ENCODE data around the gene CD40LG. TPM values are rescaled to one million over a fixed set of nuclear protein-coding genes. Genes with fewer than 3 reads are reported as not detected.
A peak's percentile ranks its signal among the peaks of the same experiment; 100 is the strongest.

Gene CD40LG
- total and polyA plus RNA-seq, 12 donors: 0.07 to 0.78 (median 0.25) TPM; not detected in 6

GRCh38 chrX:136694431-136695087 is 46.6 kb downstream of the CD40LG start:
- no peak overlapping the region for H3K4me3 ChIP-seq
- no peaks in the 10 kb centered on the region for H3K36me3 ChIP-seq (replicated peaks in 1 of 2)
- peaks cover 0 to 3% (median 0%) of the 10 kb centered on the region in 3 donors for H3K9me3 ChIP-seq (replicated peaks in 1 of 3)
- no peak for DNase-seq
- peak; percentile 39 to 68 (median 54) for TF ChIP-seq CTCF (IDR thresholded peaks at IDR 0.05)
- no peak for TF ChIP-seq POLR2A (IDR thresholded peaks at IDR 0.05)
- no peaks in the 10 kb centered on the region for H3K4me1 ChIP-seq (replicated peaks in 1 of 2)
- no peaks in the 10 kb centered on the region for H3K27me3 ChIP-seq
- intact Hi-C loops (cut with DNase I): no loop called here
- WGBS, 4 donors: 39 to 60% (median 48%) methylated on average over 8 of the region's 8 CpGs
- peak overlapping the region in 1 of 5 donors; percentile 6 for H3K27ac ChIP-seq

GRCh38 chrX:136697156-136697555 is 49.2 kb downstream of the CD40LG start:
- no peak for DNase-seq
- no peak overlapping the region for H3K4me3 ChIP-seq
- no peak overlapping the region for H3K27ac ChIP-seq
- peaks cover 0 to 3% (median 0%) of the 10 kb centered on the region in 3 donors for H3K9me3 ChIP-seq (replicated peaks in 1 of 3)
- no peaks in the 10 kb centered on the region for H3K36me3 ChIP-seq (replicated peaks in 1 of 2)
- H3K27me3 ChIP-seq: no peaks in the 10 kb centered on the region
- intact Hi-C loops (cut with DNase I): no loop called here
- H3K4me1 ChIP-seq (replicated peaks in 1 of 2): no peaks in the 10 kb centered on the region
- 54 to 96% (median 69%) methylated on average over 1 of the region's 1 CpG for WGBS, 4 donors
- no peak for TF ChIP-seq POLR2A (IDR thresholded peaks at IDR 0.05)
- no peak for TF ChIP-seq CTCF (IDR thresholded peaks at IDR 0.05)

- Histone ChIP-seq H3K27ac (no peak overlapping the region), H3K36me3 (replicated peaks in 1 of 2) (no peaks in the 10 kb centered on the region), H3K27me3 (no peaks in the 10 kb centered on the region), H3K9me3 (replicated peaks in 1 of 3) (no peaks in the 10 kb centered on the region), H3K4me1 (replicated peaks in 1 of 2) (no peaks in the 10 kb centered on the region), H3K4me3 (no peak overlapping the region)
- DNase-seq: no peak
- intact Hi-C loops (cut with DNase I): no loop called here
- 48 to 73% (median 60%) methylated on average over 1 of the region's 1 CpG for WGBS, 4 donors
- TF ChIP-seq CTCF (IDR thresholded peaks at IDR 0.05): peak in 4 of 6 experiments; percentile 14 to 38 (median 30)
- TF ChIP-seq POLR2A (IDR thresholded peaks at IDR 0.05): no peak
Observed at GRCh38 chrX:136708348-136708747, 60.4 kb downstream of the CD40LG start.

Other genes with a start within 250 kb of the CD40LG start
- gene BRS3, start 160.2 kb upstream of the CD40LG start, total RNA-seq: not detected
- not detected for gene BRS3, start 160.2 kb upstream of the CD40LG start, polyA plus RNA-seq
- 10 to 100 TPM; 29.4 to 83.6 (median 58.7) TPM for gene HTATSF1, start 150.6 kb upstream of the CD40LG start, total RNA-seq
- 100 to 1,000 TPM in 1 of 3 donors, 10 to 100 TPM in 2; 21.0 to 129 (median 45.5) TPM for gene HTATSF1, start 150.6 kb upstream of the CD40LG start, polyA plus RNA-seq
- not detected for gene VGLL1, start 115.9 kb upstream of the CD40LG start, total RNA-seq
- gene VGLL1, start 115.9 kb upstream of the CD40LG start, polyA plus RNA-seq: not detected
- 10 to 100 TPM; 23.6 to 37.9 (median 26.0) TPM for gene ARHGEF6, start 132.8 kb downstream of the CD40LG start, total RNA-seq
- gene ARHGEF6, start 132.8 kb downstream of the CD40LG start, polyA plus RNA-seq: 10 to 100 TPM in 2 of 3 donors, 1 to 10 TPM in 1; 9.1 to 26.1 (median 12.3) TPM
- 100 to 1,000 TPM; 106 to 218 (median 136) TPM for gene RBMX, start 232.6 kb downstream of the CD40LG start, total RNA-seq
- 100 to 1,000 TPM in 1 of 3 donors, 10 to 100 TPM in 2; 64.2 to 171 (median 99.6) TPM for gene RBMX, start 232.6 kb downstream of the CD40LG start, polyA plus RNA-seq